SK-N-SH treated with all-trans-retinoic acid at 6 μM for 48 hours (cell line): ENCODE measurements around the gene ETNK2.

ENCODE experiments used
- PATZ1 ChIP-seq: fragments of 250-450 bp; sonication (Bioruptor Pico); IDR thresholded peaks from 2 replicates; pipeline ENCODE4 v1.8.0; 2020; ENCODE audit warnings: mild to moderate bottlenecking, moderate library complexity, borderline replicate concordance
- ZC3H10 ChIP-seq: fragments of 250-450 bp; sonication (Bioruptor Pico); IDR thresholded peaks from 2 replicates; pipeline ENCODE4 v1.5.1; 2021; ENCODE audit warnings: mild to moderate bottlenecking, moderate library complexity
- ZNF70 ChIP-seq: fragments of 450-650 bp; formaldehyde crosslinking; IDR thresholded peaks from 2 replicates; pipeline ENCODE4 v1.5.0; 2020; ENCODE audit warnings: mild to moderate bottlenecking, moderate library complexity
- ZNF8 ChIP-seq: fragments of 450-650 bp; formaldehyde crosslinking; IDR thresholded peaks from 2 replicates; pipeline ENCODE4 v1.5.0; 2020; ENCODE audit warnings: mild to moderate bottlenecking, moderate library complexity
- TF ChIP-seq, protein P1 (sequence below): fragments of 250-450 bp; sonication (Bioruptor Pico); IDR thresholded peaks from 2 replicates; pipeline ENCODE4 v1.8.0; 2021; ENCODE audit warnings: low read depth, mild to moderate bottlenecking, moderate library complexity, borderline replicate concordance

DNA sequence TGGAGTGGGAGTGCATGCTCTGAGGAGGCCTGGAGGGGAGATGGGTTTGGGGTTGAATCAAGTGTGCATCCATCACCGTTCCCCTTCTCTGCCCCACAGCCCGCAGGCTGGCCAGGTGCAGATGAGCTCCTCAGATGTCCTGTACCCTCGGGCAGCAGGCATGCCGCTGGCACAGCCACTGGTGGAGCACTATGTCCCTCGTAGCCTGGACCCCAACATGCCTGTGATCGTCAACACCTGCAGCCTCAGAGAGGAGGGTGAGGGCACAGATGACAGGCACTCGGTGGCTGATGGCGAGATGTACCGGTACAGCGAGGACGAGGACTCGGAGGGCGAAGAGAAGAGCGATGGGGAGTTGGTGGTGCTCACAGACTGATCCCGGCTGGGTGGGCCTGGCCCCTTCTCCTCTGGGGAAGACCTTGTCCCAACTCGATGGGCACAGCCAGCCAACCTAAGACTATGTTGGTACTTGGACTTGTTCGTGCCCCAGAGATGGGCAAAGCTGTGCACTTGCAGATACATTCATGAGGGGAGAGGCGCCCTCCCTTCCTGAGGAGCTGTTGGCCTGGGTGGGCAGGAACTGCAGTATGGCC lies 26.0 kb downstream of the ETNK2 start:
- TF ChIP-seq ZNF70 (no peak), ZNF8 (no peak), PATZ1 (CRISPR knock-in tag) (no peak), ZC3H10 (CRISPR knock-in tag) (no peak)
- TF ChIP-seq, protein P1, sequence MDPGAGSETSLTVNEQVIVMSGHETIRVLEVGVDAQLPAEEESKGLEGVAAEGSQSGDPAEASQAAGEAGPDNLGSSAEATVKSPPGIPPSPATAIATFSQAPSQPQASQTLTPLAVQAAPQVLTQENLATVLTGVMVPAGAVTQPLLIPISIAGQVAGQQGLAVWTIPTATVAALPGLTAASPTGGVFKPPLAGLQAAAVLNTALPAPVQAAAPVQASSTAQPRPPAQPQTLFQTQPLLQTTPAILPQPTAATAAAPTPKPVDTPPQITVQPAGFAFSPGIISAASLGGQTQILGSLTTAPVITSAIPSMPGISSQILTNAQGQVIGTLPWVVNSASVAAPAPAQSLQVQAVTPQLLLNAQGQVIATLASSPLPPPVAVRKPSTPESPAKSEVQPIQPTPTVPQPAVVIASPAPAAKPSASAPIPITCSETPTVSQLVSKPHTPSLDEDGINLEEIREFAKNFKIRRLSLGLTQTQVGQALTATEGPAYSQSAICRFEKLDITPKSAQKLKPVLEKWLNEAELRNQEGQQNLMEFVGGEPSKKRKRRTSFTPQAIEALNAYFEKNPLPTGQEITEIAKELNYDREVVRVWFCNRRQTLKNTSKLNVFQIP (CRISPR knock-in tag): no peak
